T47D (cell line): ENCODE results near the gene WDR43.
"Not testable (repeated sequence)": the region's sequence is repeated elsewhere in the genome, so short reads cannot be mapped to it uniquely, and the experiment has no call there.

ENCODE experiments used
- DNase-seq, 2 experiments: peaks; one replicate each; pipeline versions ENCODE4 v3.0.0 to v3.0.0-alpha.2; 2011 to 2012; ENCODE audit warnings: low read depth in 1 of 2, low spot score in 1 of 2
- JUND ChIP-seq: IDR thresholded peaks from 2 replicates; pipeline ENCODE4 v1.6.1; 2012; ENCODE audit warnings: low read depth
- in situ Hi-C: cut with HindIII; loops from 2 replicates; pipeline ENCODE4 v1.10.0; 2016; ENCODE audit warnings: low sequenced_read_pairs, low pct_unique_long_range_greater_than_20kb

The WDR43 gene

GRCh38 chr2:28956415-28956826 lies 62.0 kb downstream of the WDR43 start:
- TF ChIP-seq JUND = no peak
- DNase-seq = no peak
- in situ Hi-C loops = no loop called here

DNA sequence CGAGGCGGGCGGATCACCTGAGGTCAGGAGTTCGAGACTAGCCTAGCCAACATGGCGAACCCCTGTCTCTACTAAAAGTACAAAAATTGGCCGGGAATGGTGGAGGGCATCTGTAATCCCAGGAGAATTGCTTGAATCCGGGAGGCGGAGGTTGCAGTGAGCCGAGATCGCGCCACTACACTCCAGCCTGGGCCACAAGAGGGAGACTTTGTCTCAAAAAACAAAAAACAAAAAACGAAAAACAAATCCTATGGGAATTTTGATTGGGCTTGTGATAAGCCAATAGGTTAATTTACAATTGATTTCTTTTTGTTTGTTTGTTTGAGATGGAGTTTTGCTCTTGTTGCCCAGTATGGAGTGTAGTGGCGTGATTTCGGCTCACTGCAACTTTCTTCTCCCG lies 62.4 kb downstream of the WDR43 start:
- no peak for TF ChIP-seq JUND
- in situ Hi-C loops = no loop called here
- no peak for DNase-seq

GRCh38 chr2:28958689-28959088 lies 64.2 kb downstream of the WDR43 start:
- no peak for TF ChIP-seq JUND
- DNase-seq = peak; percentile 53 to 78
- in situ Hi-C loops = no loop called here

- DNase-seq = no peak
- in situ Hi-C loops = no loop called here
- no peak for TF ChIP-seq JUND
Measured at GRCh38 chr2:28960401-28960800, 65.9 kb downstream of the WDR43 start.

GRCh38 chr2:28962505-28962904 lies 68.0 kb downstream of the WDR43 start:
- no peak for TF ChIP-seq JUND
- DNase-seq = no peak
- in situ Hi-C loops = no loop called here

DNA sequence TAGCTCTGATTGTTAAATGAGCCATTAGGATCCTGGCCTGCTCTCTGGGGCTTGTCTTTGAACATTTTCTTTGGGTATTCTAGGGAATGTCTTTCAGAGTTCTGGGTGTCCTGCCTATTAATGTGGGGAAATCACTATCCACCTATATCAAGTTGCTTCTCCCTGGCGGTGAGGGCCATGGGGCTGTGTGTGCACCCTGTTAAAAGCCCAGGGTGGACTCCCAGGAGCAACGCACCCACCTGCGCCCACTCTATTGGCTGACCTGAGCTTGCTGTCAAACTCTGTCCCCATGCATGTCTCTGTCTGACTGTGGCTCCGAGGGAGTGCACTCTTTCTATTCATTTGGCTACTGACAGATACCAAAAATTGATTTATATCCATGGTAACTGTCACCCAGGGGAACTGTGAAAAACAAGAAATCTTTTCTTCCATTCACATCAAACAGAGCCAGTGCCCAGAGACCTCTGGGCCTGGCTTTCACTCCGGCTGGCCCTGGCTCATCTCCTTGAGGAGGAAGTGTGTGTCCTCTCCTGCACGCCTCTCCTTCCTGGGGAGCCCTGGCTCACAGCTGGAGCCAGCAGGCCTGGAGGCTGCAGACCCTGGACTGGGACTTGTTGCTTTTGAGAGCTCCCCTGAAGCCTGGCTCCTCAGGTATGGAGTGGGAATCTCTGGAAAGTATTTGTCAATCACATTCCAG lies 76.1 kb downstream of the WDR43 start:
- no peak for TF ChIP-seq JUND
- in situ Hi-C loops = no loop called here
- no peak for DNase-seq

DNA sequence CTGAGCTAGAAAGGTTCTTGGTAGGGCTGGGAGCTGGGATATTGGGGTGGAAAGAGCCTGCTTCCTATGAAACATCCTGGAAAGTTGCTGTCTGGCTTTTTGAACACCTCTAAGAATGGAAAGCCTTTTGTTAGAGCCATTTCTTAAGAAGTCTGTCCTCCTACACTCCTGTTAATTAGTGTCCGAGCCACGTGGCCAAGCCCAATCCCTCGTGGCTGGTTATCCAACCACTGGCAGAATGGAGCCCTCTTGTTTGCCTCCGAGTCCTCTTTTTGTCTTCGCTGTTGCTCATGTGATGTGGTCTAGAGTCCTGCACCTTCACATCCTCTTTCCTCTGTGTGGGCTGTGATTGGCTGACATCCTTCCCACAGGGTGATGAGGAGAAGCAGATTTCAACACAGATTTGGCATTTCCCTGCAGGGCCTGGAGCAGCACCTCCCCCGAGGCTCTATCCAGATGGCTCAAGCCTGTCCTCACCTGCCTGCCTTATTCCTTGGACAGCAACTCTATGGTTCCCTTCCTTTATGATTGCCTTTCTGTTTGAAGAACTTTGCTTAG lies 78.4 kb downstream of the WDR43 start:
- no peak for TF ChIP-seq JUND
- in situ Hi-C loops = no loop called here
- DNase-seq = no peak

- no peak for TF ChIP-seq JUND
- in situ Hi-C loops = no loop called here
- no peak for DNase-seq
Measured at GRCh38 chr2:28974252-28974651, 79.8 kb downstream of the WDR43 start.

DNA sequence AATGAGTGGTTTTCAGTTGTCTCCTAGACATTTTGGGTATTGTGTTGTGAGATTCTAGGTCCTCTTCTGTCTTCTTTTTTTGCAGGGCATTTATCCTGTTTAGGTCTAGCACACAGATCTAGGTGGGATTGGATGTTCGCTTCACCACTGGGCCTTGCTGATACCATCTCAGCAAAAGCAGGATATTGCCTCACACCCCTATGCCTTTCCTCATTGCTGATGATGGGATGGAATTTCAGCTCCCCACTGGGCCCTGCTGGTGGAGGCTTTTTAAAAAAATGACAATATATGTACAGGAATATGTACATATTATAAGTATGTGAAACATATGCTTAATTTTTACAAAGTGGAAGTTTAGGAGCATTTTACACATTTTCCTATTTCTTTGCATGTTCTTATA lies 81.2 kb downstream of the WDR43 start:
- DNase-seq = no peak
- in situ Hi-C loops = no loop called here
- TF ChIP-seq JUND = no peak

GRCh38 chr2:28976584-28976983 lies 82.1 kb downstream of the WDR43 start:
- DNase-seq = no peak
- TF ChIP-seq JUND = no peak
- in situ Hi-C loops = no loop called here

GRCh38 chr2:28977176-28977875 lies 82.9 kb downstream of the WDR43 start:
- no peak for DNase-seq
- TF ChIP-seq JUND = no peak

GRCh38 chr2:28978001-28978400 lies 83.5 kb downstream of the WDR43 start:
- in situ Hi-C loops, DNase-seq: not testable (repeated sequence)

More at GRCh38 chr2:28977176-28977875, 82.9 kb downstream of the WDR43 start:
- in situ Hi-C loops = no loop called here

GRCh38 chr2:28978606-28979005 lies 84.1 kb downstream of the WDR43 start:
- no peak for DNase-seq
- in situ Hi-C loops = no loop called here
- TF ChIP-seq JUND = no peak
